CD4-positive, alpha-beta T cell treated with Interferon gamma for 1 hour (primary cell): Measurements from ENCODE around the gene MOGAT1.
"Not testable (repeated sequence)": the region's sequence is repeated elsewhere in the genome, so short reads cannot be mapped to it uniquely, and the experiment has no call there.

Source experiments
- DNase-seq: peaks from one replicate; pipeline ENCODE4 v3.0.0-alpha.2; 2020

MOGAT1 gene

DNA sequence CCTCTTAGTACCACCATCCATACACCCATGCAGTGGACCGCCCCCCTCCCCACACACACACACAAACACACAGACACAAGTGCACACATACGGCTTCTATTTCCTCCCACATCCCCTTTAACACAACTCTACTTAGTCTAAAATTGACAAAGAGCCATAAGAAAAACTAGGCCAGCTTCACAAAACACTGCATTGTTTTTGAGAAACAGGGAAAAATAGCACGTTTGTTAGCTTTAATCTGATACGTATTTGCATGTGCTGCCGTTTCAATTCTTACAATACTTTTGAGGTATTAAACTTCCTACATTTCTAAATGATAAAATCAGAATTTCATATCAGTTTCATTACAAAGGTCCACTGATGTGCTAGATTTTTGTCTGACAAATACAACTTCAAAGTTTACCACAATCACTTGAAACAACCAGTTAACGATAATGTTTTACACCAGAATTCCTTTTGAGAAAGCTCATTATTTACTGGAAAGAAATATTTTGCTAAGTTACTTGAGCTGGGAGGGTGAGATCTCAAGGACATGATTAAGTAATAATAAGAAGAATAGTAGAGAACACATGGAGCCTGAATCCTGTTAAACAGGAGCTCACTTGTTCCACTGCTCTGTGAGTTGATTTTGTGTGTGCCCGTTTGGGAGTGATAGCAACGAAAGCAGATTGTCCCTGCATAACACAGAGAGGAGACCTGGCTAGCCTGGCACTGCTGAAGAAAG is 74.5 kb downstream of the MOGAT1 start:
- no peak for DNase-seq

DNA sequence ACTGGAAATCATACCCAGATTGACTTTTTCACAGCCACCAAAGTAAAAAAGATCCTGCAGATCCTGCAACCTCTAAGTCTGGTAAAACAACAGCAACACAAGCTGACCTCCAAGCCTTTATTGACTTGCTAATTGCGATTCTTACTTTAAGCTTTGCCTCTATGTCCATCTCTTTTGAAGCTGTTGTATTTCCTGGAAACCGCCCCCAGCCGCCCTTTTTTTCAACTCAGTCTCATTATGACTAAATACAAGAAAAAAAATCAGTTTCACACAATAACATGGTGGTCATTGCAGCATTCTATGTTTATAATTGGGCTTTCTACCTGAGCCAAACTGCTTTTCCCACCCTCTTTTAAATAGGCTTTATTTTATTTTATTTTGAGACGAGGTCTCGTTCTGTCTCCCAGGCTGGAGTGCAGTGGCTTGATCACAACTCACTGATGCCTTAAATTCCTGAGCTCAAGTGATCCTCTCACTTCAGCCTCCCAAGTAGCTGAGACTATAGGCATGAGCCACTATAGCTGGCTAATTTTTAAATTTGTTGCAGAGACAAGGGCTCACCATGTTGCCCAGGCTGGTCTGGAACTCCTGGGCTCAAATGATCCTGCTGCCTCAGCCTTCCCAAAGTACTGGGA is 76.2 kb downstream of the MOGAT1 start:
- no peak for DNase-seq

DNA sequence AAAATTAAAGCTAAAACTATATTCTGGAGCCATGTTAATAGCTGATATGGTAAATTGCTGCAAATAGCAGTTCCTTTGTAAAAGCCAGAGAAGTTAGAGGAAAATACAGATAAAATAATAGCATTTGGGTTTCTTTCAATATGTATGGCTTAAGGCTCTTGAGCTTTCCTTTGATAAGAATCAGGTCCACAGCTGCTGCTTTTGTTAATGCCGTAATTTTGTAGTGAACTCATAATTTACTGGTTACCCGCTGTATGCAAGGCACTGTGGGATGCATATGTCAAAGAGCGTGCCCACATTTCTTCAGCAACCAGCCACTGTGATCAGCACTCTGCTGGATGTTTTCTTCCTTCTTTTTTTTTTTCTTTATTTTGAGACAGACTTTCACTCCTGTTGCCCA is 79.1 kb downstream of the MOGAT1 start:
- DNase-seq, result no peak

DNA sequence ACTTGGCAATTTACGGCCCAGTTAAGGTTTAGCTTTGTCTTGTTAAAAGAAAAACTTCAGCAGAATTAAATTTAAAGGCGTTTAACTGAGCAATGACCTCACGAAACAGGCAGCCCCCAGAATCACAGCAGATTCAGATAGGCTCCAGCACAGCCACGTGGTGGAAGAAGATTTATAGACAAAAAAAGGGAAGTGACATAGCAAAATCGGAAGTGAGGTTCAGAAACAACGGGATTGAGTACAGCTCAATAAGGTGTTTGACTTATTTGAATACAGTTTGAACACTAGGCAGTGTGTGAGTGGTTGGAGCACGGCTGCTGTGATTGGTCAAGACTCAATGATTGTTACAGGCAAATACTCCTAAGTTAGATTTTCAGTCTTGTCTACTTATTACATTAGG is 79.8 kb downstream of the MOGAT1 start:
- DNase-seq, result no peak

DNA sequence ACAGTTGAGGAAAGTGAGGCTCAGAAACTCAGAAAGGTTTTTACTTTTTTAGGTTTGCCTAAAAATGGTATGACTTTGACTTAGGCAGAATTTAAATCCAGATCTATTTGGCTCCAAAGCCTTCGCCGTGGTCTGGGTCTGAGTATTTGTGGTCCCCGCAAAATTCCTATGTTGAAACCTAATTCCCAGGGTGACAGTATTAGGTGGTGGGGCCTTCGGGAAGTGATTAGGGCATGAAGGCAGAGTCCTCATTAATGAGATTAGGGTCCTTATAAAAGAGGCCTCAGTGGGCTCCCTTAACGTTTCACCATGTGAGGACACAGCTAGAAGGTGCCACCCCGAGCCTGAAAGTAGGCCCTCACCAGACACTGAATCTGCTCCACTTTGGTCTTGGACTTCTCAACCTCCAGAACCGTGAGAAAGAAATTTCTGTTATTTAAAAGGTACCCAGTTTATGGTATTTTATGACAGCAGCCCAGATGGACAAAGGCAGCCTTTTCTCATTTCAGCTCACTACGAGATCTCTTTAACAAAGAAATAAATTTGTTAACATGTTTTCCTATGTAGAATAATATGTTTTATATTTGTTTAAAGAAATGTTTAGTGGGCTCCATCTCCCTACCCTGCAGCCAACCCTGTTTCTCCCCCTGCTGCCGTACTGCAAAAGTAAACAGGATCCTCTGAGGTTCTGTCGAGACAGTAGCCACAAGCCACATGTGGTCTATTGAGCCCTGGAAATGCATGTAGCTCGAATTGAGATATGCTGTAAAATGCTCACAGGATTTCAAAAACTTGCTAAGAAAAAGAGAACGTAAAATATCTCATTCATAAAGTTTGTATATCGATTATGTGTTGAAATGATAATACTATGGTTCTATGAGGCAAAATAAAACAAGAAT is 80.6 kb downstream of the MOGAT1 start:
- no peak for DNase-seq

DNA sequence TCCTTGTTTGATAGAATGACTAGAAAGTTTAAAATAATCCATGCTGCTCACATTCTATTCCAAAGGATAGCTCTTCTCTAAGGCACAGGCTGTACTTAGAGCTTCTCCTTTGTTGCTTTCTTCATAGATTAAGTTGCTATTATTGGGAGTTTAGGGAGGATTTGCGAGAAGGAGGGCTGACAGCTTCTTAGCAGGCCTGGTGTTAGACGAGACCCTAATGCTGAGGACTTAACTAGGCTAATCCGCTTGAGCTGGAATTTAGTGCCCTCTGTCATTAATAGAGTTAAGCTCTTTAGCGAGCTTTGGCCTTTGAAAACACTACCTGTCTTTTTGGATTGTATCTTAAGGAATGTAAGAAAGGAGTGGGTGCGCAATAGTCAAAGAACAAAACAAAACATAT is 81.3 kb downstream of the MOGAT1 start:
- DNase-seq, result no peak

DNA sequence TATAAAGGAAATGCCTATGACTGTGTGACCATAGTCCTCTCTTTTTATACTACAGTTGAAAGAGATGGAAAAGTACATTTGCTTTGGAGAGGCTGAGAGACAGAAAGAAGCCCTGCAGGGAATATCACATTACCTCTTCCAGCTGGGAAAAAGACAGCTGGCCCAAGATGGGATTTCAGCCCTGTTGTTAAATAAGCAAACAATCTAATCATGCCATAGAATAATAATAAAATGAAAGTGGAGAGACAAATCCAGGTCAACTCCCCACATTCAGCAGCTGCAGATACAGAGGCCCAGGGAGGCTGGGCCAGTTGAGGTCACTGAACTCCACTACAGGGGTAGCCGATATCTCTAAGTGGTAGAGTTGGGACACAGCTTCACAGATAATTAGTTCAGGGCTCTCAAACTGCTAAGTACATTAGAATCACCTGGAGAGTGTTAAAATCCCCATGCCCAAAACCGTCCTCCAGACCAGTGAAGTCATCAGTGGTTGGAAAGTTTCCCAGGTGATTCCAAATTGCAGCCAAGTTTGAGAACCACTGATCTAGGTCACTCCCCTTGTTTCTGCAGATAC is 81.9 kb downstream of the MOGAT1 start:
- DNase-seq, result no peak

DNA sequence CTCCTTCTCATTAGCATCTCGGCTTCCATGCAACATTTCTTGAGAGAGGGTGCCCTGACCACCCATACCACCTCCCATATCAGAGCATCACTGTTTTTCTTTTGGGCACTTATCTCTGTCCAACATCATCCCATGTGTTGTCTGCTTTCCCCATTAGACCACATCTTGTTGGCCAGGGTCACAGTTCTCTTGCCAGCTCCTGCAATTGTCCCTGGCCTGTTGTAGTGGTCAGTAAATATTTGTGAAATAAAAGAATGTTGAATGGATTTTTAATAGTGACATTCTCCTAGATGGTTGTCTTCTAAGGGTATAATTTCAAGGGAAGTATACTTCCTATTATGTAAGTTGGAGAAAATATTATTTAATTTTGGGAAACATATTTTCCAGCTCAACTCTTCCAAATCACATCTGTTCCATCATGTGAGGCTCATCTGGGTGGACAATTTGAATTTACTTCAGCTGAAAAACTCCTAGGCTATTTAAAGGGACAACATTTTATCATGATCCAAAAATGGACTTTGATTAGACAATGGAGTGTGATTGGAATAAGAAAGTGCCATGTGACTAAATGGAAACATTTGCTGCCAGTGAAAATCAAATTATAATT is 83.0 kb downstream of the MOGAT1 start:
- DNase-seq, result no peak

DNA sequence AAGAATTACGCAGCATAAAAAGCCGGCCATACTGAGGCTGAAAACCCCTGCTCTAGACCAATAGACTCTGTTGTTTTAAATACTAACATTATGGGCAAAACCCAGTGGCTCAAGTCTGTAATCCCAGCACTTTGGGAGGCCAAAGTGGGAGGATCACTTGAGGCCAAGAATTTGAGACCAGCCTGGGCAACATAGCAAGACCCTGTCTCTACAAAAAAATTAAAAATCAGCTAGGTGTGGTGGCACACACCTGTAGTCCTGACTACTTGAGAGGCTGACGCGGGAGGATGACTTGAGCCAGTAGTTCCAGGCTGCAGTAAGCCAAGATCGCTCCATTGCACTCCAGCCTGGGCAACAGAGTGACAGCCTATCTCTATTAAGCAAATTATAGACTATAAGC is 84.1 kb downstream of the MOGAT1 start:
- not testable (repeated sequence) for DNase-seq

DNA sequence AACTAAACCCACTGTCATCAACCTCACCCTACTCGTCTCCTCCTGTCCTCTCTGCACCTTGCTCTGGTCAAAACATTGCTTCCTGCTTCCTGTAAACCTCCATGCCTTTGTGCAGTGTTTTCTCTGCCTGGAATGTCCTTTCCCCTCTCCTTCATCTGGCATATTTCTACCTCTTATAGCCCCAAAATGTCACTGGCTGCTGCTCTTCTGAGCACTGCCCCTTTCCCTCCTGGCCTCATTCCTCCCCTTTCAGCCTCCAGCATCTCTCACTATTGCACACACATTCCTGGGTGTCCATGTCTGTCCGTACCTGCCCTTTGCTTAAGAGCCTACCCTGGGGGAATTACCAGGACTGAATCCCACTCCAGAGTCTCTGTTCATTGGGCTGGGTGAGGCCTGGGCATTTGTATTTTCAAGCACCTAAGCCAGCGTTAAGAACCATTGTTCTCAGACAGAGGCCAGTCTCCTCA is 84.9 kb downstream of the MOGAT1 start:
- no peak for DNase-seq

DNA sequence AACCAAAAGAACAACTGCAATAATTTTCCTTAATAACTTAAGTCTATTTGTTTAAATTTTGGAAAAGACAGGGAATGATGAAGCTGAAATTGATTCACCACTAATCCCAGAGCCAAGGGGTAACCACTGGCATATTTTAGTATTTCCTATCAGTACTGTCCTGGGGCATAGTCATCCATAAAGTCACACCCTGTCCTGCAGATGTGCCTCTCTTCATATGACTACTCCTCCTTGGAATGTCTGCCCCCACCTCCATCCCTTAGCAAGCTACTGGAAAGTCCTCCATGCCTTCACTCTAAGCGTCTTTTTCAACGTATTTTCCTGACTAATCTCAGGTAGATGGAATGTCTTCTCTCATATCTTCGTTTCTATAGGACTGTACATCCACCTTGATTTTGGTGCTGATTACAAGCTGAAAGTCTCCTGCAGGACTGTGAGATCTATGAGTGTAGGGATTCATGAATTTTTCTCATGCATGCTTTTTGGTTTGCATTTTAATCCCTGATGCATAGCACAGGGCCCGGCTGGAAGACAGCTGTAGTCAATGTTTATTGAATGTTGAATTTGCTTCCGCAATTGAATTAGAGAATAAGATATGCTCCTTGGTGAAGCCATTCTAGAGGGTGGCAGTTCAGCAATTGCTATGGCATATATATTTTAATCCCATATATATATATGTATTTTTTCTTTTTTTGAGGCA is 85.6 kb downstream of the MOGAT1 start:
- DNase-seq, result no peak
